Activated naive CD8-positive, alpha-beta T cell treated with anti-CD3 and anti-CD28 coated beads, Interleukin-2, amount 10 ng/mL, durations not matched to agents 7 days and 5 days (primary cell): Measurements from ENCODE around the gene TAB3. TPM values are rescaled to one million over a fixed set of nuclear protein-coding genes. Genes with fewer than 3 reads are reported as not detected.

Experiments used
- total RNA-seq, 2 experiments: library from RNA; stranded (reverse); gene quantifications; one replicate each; pipeline ENCODE4 v1.2.3, GENCODE V29; 2021

TAB3 gene
- total RNA-seq, 2 experiments from 2014 or later: 17.3 to 20.7 TPM

Other genes with a start within 250 kb of the TAB3 start
- gene GK, start 235.8 kb downstream of the TAB3 start, total RNA-seq: 10 to 100 TPM; 12.5 to 13.2 TPM
- not detected for gene FTHL17, start 182.8 kb upstream of the TAB3 start, total RNA-seq